HTR-8/SVneo (cell line): ENCODE data around the gene ULK4.

Source experiments
- DNase-seq: peaks from one replicate; pipeline ENCODE4 v3.0.0; 2011; ENCODE audit warnings: low spot score, mixed read lengths; ENCODE audit not compliant: insufficient read length
- FAIRE-seq: peaks from 2 replicates; lab custom pipeline; 2011; peaks lifted over from hg19 to GRCh38; lab: Jason Lieb, UNC

The ULK4 gene

DNA sequence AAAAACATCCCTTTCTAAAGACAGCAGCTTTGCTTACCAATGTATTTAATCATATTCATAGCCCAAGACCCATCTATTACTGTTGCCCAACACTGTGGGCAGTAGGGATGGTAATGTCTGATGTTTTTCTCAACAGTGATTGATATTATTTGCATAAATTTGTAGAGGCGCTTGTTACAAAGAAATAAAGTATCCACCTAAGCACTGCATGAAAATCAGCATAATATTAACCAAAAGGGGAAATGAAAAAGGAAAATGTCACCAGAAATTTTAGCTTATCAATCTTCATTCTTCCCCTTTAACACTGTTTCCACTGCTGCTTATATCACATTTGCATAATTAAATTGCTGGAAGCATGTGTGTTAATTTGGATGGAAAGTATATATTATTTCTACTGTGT lies 622.1 kb downstream of the ULK4 start:
- FAIRE-seq (no peak), DNase-seq (no peak)

- DNase-seq (no peak), FAIRE-seq (no peak)
Observed at GRCh38 chr3:41338276-41338675, 623.6 kb downstream of the ULK4 start.

GRCh38 chr3:41334426-41334825 lies 627.5 kb downstream of the ULK4 start:
- FAIRE-seq (no peak), DNase-seq (no peak)

- DNase-seq = no peak
- FAIRE-seq = no peak
Observed at GRCh38 chr3:41331041-41331440, 630.9 kb downstream of the ULK4 start.

DNA sequence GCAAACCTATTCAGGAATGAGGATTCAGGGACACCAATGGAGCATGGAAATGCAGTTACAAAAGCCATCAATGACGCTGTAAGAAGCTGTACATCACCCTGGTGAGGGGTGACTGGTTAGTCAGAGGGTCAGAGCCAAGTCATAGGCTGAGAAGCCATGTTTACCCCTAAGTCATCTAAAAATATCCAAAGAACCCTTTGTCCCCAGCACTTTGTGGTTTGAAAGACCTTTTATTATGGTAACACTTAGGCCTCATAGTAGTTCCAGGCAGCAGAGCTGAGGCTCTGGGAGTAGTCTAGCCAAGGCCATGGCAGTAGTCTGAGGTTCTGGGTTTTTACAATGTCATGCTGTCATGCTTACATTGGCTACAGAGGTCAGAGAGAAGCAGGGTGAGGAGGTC lies 631.4 kb downstream of the ULK4 start:
- no peak for FAIRE-seq
- no peak for DNase-seq

DNA sequence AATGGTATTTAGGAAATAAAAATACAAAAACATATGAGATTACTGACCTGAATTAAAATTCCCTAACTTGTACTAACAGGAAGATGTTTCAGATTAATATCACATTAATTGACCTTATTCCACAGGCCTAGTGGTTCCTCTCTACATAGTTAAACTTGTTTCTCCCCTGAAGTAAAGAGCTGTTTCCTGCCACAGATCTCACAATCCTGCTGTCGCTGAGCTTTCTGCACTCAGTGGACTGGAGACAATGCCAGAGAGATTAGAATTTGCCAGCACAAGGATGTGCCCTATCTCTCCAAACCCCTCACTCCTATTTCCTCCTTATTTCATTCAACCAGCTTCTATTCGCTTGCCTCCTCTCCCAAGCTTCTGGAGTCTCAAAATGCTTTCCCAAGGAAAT lies 632.0 kb downstream of the ULK4 start:
- no peak for FAIRE-seq
- DNase-seq = no peak

GRCh38 chr3:41328926-41329325 lies 633.0 kb downstream of the ULK4 start:
- no peak for FAIRE-seq

DNA sequence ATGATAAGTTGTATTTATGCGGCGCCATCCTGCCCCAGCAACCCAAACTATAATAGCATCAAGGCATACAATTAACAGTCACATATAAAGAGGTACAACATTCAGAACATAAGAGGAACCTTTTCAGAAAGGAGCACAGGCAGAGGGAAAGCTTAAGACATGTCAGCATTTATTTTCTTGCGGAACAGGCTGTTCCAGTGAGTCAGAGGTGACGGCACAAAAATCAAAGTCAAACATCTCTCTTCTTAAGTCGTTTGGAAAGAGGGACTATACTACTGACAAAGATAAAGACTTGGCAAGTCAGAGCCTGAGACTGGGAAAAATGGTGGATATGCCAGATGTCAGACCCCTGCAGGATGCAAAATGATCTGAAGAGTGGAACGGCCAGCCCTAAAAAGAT lies 634.2 kb downstream of the ULK4 start:
- no peak for FAIRE-seq
- DNase-seq = no peak

More at GRCh38 chr3:41328926-41329325, 633.0 kb downstream of the ULK4 start:
- DNase-seq = peak; percentile 22

GRCh38 chr3:41324156-41324475 lies 637.8 kb downstream of the ULK4 start:
- FAIRE-seq (no peak), DNase-seq (no peak)

- FAIRE-seq (no peak), DNase-seq (no peak)
Observed at GRCh38 chr3:41323467-41324155, 638.3 kb downstream of the ULK4 start.

DNA sequence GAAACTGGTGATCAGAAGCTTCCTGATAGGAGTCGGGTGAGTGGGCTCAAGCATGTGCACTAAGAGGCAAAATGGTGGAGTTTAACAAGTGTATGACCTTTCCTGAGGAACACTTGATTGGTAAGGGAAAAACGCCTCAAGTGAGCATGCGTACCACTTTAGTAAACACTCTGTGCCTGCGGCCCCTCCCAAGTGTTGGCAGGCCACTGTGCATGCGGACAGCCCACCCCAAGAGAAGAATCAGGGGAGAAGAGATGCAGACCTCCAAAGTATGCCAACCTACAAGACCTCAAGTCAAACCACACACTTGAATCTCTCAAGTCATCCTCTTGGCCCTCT lies 640.3 kb downstream of the ULK4 start:
- DNase-seq = no peak
- FAIRE-seq = no peak

DNA sequence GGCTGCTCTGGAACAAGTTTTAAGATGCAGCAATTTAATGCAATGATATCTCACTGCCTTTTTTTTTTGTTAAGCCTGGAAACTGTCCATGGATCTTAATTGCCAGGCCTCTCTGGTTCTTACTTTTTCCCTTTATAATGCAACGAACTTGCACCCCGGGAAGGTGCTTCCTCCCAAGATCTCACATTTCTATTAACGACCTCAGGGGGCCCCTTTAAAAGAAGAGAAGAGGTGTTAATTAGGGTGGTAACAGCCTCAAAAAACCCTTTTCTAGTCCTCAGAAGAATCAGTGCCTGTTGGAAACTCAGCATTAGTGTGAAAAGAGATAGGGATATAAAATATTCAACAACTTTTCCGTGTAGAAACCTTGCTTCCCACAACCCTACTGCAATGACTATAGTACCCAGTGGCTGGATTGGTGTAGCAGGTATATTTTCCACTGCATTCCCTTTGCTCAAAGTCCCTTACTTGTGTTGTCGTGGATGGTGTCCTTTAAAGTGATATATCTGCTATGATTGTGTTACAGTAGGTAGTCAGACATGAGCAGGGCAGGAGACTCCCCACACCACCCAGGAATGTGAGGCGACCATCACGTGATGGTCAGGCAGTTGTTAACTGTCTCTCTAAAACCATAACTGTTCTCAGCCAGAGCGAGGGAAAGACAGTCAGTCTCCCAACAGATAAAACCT lies 640.8 kb downstream of the ULK4 start:
- FAIRE-seq (no peak), DNase-seq (no peak)

DNA sequence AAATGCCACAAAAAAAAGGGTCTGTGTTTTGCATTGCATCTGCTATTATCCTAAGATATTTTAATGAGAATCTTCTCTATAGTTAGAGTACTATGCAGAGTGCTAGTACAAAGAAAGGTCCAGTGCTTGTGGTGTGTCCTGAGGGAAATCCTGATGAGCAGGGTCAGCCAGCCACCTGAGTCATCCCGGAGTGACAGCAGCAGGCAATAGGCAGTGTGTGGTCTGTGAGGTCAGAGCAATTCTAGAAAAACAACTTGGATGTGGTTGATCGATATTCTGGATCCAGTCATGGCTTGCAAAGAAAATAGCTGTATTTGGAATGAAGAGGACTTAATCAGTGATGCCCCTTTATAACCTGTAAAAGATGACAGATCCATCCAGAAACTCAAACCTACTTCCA lies 643.4 kb downstream of the ULK4 start:
- peak; percentile 7 for DNase-seq
- FAIRE-seq = no peak

DNA sequence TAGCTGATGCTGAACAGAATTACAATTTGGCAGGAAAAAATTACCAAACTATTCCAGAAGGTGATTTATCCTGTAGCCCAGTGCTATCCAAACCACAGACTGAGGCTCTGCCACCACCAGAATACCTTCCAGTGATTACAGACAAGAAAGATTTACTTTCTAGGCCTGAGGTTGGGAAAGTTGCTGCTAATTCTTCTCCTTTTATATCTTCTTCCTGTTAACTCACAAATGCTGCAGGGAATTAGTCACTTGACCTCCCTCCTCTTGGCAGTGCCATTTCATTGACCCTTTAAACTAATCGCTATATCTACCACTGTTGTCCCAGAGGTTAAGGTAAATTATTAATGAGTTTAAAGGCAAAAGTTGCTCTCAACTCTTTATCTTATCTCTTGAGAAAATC lies 644.2 kb downstream of the ULK4 start:
- FAIRE-seq = no peak

DNA sequence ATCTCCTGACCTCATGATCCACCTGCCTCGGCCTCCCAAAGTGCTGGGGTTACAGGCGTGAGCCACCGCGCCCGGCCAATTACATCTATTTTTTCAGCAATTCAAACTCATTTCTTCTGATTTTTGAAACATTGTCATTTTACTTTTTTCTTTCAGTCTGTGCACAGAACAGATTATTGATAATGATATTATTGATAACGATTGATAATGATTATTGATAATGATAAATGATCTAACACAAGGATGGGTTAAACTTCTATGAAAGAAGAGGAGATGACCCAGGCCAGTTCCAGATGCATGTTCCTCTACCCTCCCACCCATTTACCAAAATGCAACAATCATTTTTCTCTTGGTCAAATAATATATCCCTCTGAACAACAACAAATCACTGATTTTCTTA lies 644.6 kb downstream of the ULK4 start:
- no peak for DNase-seq
- FAIRE-seq = no peak

More for the DNA sequence above, 644.2 kb downstream of the ULK4 start:
- DNase-seq = peak; percentile 10

DNA sequence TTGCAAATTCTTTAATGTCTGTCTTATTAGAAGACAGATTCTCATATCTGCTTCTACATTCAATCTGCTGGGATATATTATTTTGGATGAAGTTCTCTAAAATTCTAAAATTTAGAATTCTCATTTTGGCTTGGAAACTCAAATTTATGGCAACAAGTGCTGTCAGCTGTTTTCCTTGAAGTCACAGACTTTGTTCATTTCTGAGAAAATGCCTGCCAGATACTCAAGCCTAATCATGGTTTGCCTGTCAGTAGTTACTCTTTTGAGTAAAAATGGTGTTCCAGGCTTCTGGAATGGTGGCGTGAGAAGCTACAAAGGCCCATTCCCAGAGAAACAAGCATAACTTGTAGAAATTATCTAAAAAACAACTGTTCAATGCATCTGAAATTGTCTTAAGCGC lies 646.8 kb downstream of the ULK4 start:
- FAIRE-seq = no peak
- no peak for DNase-seq

DNA sequence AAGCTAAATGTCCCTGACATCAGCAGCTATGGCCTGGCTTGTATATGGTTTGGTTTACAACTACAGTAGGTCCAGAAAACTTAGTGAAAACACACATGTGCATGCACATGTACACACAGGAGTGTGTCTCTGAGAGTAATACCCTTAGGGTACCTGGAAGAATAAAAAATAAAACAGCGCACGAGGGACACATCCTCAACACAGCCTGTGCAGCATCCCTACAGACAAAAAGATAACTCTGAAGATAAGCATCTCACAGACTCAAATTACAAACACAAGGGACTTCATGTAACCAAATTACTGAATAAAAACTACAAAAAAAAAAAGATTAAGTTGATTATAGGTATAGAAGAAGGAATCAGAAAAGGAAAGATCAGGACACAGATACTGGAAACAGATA lies 653.8 kb downstream of the ULK4 start:
- FAIRE-seq = no peak
- DNase-seq = no peak

DNA sequence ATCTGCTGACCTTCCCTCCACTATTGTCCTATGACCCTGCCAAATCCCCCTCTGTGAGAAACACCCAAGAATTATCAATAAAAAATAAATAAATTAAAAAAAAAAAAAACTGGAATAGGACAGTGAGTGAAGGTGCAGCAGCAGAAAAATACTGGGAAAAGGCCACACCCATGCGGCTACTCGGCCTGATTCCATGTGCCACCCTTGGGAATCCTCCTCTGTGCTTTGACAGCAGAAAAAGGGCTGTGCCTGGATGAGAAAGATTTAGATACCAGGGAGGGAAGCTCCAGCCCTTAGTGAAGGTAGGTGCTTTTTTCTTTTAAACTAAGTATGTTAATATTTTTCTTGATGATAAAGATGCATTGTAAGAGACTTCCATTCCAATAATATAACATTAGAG lies 654.8 kb downstream of the ULK4 start:
- DNase-seq (no peak), FAIRE-seq (no peak)

- no peak for FAIRE-seq
- DNase-seq = no peak
Observed at GRCh38 chr3:41304593-41304992, 657.3 kb downstream of the ULK4 start.

GRCh38 chr3:41302295-41302694 lies 659.6 kb downstream of the ULK4 start:
- DNase-seq (no peak), FAIRE-seq (no peak)

DNA sequence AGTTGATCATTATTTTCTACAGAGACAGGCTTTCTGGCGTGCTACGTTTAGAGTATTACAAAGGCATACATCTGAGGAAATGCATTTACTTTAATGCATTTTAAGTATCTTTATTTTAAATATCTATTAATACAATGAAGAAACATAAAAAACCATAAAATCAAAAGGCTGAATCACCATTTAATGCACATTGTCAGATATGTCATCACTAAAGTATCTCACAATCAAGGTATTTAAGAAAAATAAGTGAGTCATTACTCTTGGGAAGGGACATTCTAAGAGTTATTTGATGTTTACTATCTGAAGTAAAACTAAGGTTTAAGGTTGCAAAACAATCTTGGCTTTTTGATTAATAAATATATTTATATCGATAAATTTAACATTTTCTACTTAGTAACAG lies 660.4 kb downstream of the ULK4 start:
- DNase-seq (no peak), FAIRE-seq (no peak)

- FAIRE-seq = no peak
- DNase-seq = no peak
Observed at GRCh38 chr3:41299036-41299435, 662.9 kb downstream of the ULK4 start.
